Measurements from ENCODE around the gene SERPINB11. TPM values are rescaled to one million over a fixed set of nuclear protein-coding genes. Genes with fewer than 3 reads are reported as not detected.
"Not testable (repeated sequence)": the region's sequence is repeated elsewhere in the genome, so short reads cannot be mapped to it uniquely, and the experiment has no call there.

SERPINB11 gene
- total RNA-seq, 4 donors from 2014 or later = not detected

- TF ChIP-seq POLR2A (IDR thresholded peaks at IDR 0.05) = no peak
- no peak for TF ChIP-seq CTCF (IDR thresholded peaks at IDR 0.05 in 4 of 5, conservative IDR thresholded peaks at IDR 0.05 in 1 of 5)
- Histone ChIP-seq H3K9me3 (peaks cover 0 to 3% (median 0%) of the 10 kb centered on the region in 3 donors), H3K4me3 (no peak overlapping the region), H3K27ac (no peak overlapping the region), H3K4me1 (no peaks in the 10 kb centered on the region), H3K36me3 (no peaks in the 10 kb centered on the region), H3K27me3 (no peaks in the 10 kb centered on the region)
- DNase-seq (no peak), ATAC-seq (no peak)
- in situ Hi-C loops (cut with MboI; ENCODE audit: low sequenced_read_pairs in 4 of 4) = no loop called here
- intact Hi-C loops (cut with DNase I; ENCODE audit: low total_unique reads) = no loop called here
Measured at GRCh38 chr18:63757541-63757940, 54.8 kb downstream of the SERPINB11 start.

- no peaks in the 10 kb centered on the region for H3K36me3 ChIP-seq
- intact Hi-C loops (cut with DNase I; ENCODE audit: low total_unique reads) (no loop called here), in situ Hi-C loops (cut with MboI; ENCODE audit: low sequenced_read_pairs in 4 of 4) (no loop called here)
- TF ChIP-seq POLR2A (IDR thresholded peaks at IDR 0.05) (no peak), CTCF (IDR thresholded peaks at IDR 0.05 in 4 of 5, conservative IDR thresholded peaks at IDR 0.05 in 1 of 5) (no peak)
- no peak overlapping the region for H3K4me3 ChIP-seq
- DNase-seq (no peak), ATAC-seq (no peak)
- H3K27me3 ChIP-seq = no peaks in the 10 kb centered on the region
- H3K4me1 ChIP-seq = no peaks in the 10 kb centered on the region
- H3K27ac ChIP-seq = no peak overlapping the region
- H3K9me3 ChIP-seq = peaks cover 0 to 3% (median 0%) of the 10 kb centered on the region in 3 donors
Measured at GRCh38 chr18:63758615-63759240, 56.0 kb downstream of the SERPINB11 start.

GRCh38 chr18:63759786-63760185 is 57.0 kb downstream of the SERPINB11 start:
- DNase-seq, ATAC-seq: not testable (repeated sequence)

GRCh38 chr18:63762518-63762917 is 59.8 kb downstream of the SERPINB11 start:
- Histone ChIP-seq H3K36me3 (no peaks in the 10 kb centered on the region), H3K27ac (no peak overlapping the region), H3K9me3 (peaks cover 0 to 3% (median 0%) of the 10 kb centered on the region in 3 donors), H3K4me1 (no peaks in the 10 kb centered on the region), H3K27me3 (no peaks in the 10 kb centered on the region), H3K4me3 (no peak overlapping the region)
- ATAC-seq = no peak
- TF ChIP-seq CTCF (IDR thresholded peaks at IDR 0.05 in 4 of 5, conservative IDR thresholded peaks at IDR 0.05 in 1 of 5) = no peak
- TF ChIP-seq POLR2A (IDR thresholded peaks at IDR 0.05) = no peak
- intact Hi-C loops (cut with DNase I; ENCODE audit: low total_unique reads) (no loop called here), in situ Hi-C loops (cut with MboI; ENCODE audit: low sequenced_read_pairs in 4 of 4) (no loop called here)
- DNase-seq = no peak

More at GRCh38 chr18:63759786-63760185, 57.0 kb downstream of the SERPINB11 start:
- H3K27ac ChIP-seq; intact Hi-C loops (cut with DNase I; ENCODE audit: low total_unique reads); H3K4me1 ChIP-seq; H3K27me3 ChIP-seq; H3K9me3 ChIP-seq; H3K36me3 ChIP-seq; in situ Hi-C loops (cut with MboI; ENCODE audit: low sequenced_read_pairs in 4 of 4); H3K4me3 ChIP-seq: not testable (repeated sequence)

GRCh38 chr18:63763831-63764600 is 61.3 kb downstream of the SERPINB11 start:
- H3K9me3 ChIP-seq = peaks cover 0 to 3% (median 0%) of the 10 kb centered on the region in 3 donors
- ATAC-seq = no peak
- no peaks in the 10 kb centered on the region for H3K36me3 ChIP-seq
- intact Hi-C loops (cut with DNase I; ENCODE audit: low total_unique reads) (no loop called here), in situ Hi-C loops (cut with MboI; ENCODE audit: low sequenced_read_pairs in 4 of 4) (no loop called here)
- DNase-seq = no peak
- no peak for TF ChIP-seq CTCF (IDR thresholded peaks at IDR 0.05 in 4 of 5, conservative IDR thresholded peaks at IDR 0.05 in 1 of 5)
- TF ChIP-seq POLR2A (IDR thresholded peaks at IDR 0.05) = no peak
- no peak overlapping the region for H3K27ac ChIP-seq
- no peaks in the 10 kb centered on the region for H3K27me3 ChIP-seq
- no peaks in the 10 kb centered on the region for H3K4me1 ChIP-seq
- H3K4me3 ChIP-seq = no peak overlapping the region

Data from gastrocnemius medialis (tissue), 4 donors.